ENCODE results near the gene FAM222B.

- no peak for TF ChIP-seq CTCF (IDR thresholded peaks at IDR 0.05)
- no peak for TF ChIP-seq EP300 (IDR thresholded peaks at IDR 0.05)
- no peak for TF ChIP-seq POLR2A (IDR thresholded peaks at IDR 0.05)
Observed at GRCh38 chr17:28759256-28759865, 83.2 kb downstream of the FAM222B start.
